Sigmoid colon (tissue), 7 donors: ENCODE measurements around the gene CUZD1. TPM values are rescaled to one million over a fixed set of nuclear protein-coding genes. Genes with fewer than 3 reads are reported as not detected.

ENCODE experiments used
- DNase-seq: peaks from one replicate; pipeline ENCODE4 v3.0.0-alpha.2; 2019
- H3K27ac ChIP-seq, 4 donors: fragments of 200-600 bp; sonication (generic); one replicate each; pipeline ENCODE4 v1.5.1; 2016 to 2019; ENCODE audit warnings: mild to moderate bottlenecking in 1 of 4
- H3K27me3 ChIP-seq, 3 donors: fragments of 200-600 bp; sonication (generic); one replicate each; pipeline ENCODE4 v1.5.1; 2019; ENCODE audit warnings: mild to moderate bottlenecking in 1 of 3
- H3K36me3 ChIP-seq, 4 donors: fragments of 200-600 bp; sonication (generic); one replicate each; pipeline ENCODE4 v1.5.1; 2016 to 2019
- H3K4me1 ChIP-seq, 4 donors: fragments of 200-600 bp; sonication (generic); one replicate each; pipeline ENCODE4 v1.5.1; 2017 to 2019
- H3K4me3 ChIP-seq, 4 donors: fragments of 200-600 bp; sonication (generic); one replicate each; pipeline ENCODE4 v1.5.1; 2017 to 2019; ENCODE audit warnings: mild to moderate bottlenecking in 2 of 4, moderate library complexity in 1 of 4
- H3K9me3 ChIP-seq, 4 donors: fragments of 200-600 bp in 3 of 4; sonication (generic) in 3 of 4; one replicate each; pipeline versions ENCODE4 v1.5.1 to v1.6.1; 2013 to 2019
- CTCF ChIP-seq, 4 experiments: fragments of 450-650 bp in 3 of 4; fragments of 200-600 bp in 1 of 4; IDR thresholded peaks; one replicate each; pipeline ENCODE4 v1.5.1; 2016 to 2019; ENCODE audit warnings: antibody characterized with exemption in 4 of 4, mild to moderate bottlenecking in 3 of 4, moderate library complexity in 2 of 4
- EP300 ChIP-seq, 4 donors: sonication (generic); formaldehyde crosslinking; IDR thresholded peaks; one replicate each; pipeline ENCODE4 v1.6.1; 2017; ENCODE audit warnings: antibody characterized with exemption in 4 of 4
- POLR2A ChIP-seq, 2 donors: fragments of 450-650 bp; IDR thresholded peaks; one replicate each; pipeline ENCODE4 v1.6.1; 2016; ENCODE audit warnings: antibody characterized with exemption in 2 of 2, mild to moderate bottlenecking in 2 of 2, moderate library complexity in 2 of 2
- POLR2AphosphoS5 ChIP-seq, 4 donors: sonication (generic); formaldehyde crosslinking; IDR thresholded peaks; one replicate each; pipeline ENCODE4 v1.6.1; 2017; ENCODE audit warnings: antibody characterized with exemption in 4 of 4
- whole genome bisulfite sequencing, 2 donors: extraction: QIAGEN DNeasy Blood & Tissue Kit; methylation state at CpG; one replicate each; pipeline ENCODE4 v1.1.7; 2013; 5-methylcytosine and 5-hydroxymethylcytosine counted together
- intact Hi-C: fragments of 100-400 bp; cut with DNase I; formaldehyde crosslinking; loops from one replicate; pipeline ENCODE4 v1.15.1; 2023
- polyA plus RNA-seq, 3 donors: library from polyadenylated mRNA; stranded (reverse); fragments of 200-250 nt; gene quantifications; one replicate each; pipeline ENCODE4 v1.2.3, GENCODE V29; 2013
- total RNA-seq, 4 donors: library from RNA; depleted of rRNA; stranded (reverse); fragments of >200 nt; gene quantifications; one replicate each; pipeline ENCODE4 v1.1.0, GENCODE V29; 2016
- donor health status: healthy with polysubstance abuse.
- donor health status: Bipolar disorder and iron deficiency.
- donor health status: healthy.

CUZD1 gene
- total and polyA plus RNA-seq, 7 donors, result 0.36 to 4.2 (median 0.60) TPM; not detected in 3

- Histone ChIP-seq H3K9me3 (peaks cover 0 to 1% (median 0%) of the 10 kb centered on the region in 4 donors), H3K36me3 (no peaks in the 10 kb centered on the region), H3K27ac (no peak overlapping the region), H3K4me3 (no peak overlapping the region), H3K4me1 (no peaks in the 10 kb centered on the region), H3K27me3 (no peaks in the 10 kb centered on the region)
- no peak for DNase-seq
- 74 to 77% methylated on average over 4 of the region's 4 CpGs for whole genome bisulfite sequencing, 2 donors
- intact Hi-C loops, result no loop called here
- TF ChIP-seq EP300 (IDR thresholded peaks at IDR 0.05) (no peak), POLR2AphosphoS5 (IDR thresholded peaks at IDR 0.05) (no peak), POLR2A (IDR thresholded peaks at IDR 0.05) (no peak), CTCF (IDR thresholded peaks at IDR 0.05) (no peak)
These were observed 32.9 kb downstream of the CUZD1 start for GRCh38 chr10:122812751-122813150.

- Histone ChIP-seq H3K36me3 (no peaks in the 10 kb centered on the region), H3K4me1 (no peaks in the 10 kb centered on the region), H3K4me3 (no peak overlapping the region), H3K27ac (no peak overlapping the region), H3K9me3 (no peaks in the 10 kb centered on the region), H3K27me3 (no peaks in the 10 kb centered on the region)
- no peak for TF ChIP-seq CTCF (IDR thresholded peaks at IDR 0.05)
- no peak for TF ChIP-seq EP300 (IDR thresholded peaks at IDR 0.05)
- no peak for TF ChIP-seq POLR2A (IDR thresholded peaks at IDR 0.05)
- TF ChIP-seq POLR2AphosphoS5 (IDR thresholded peaks at IDR 0.05), result no peak
- intact Hi-C loops, result no loop called here
- WGBS, 2 donors, result 90 to 94% methylated on average over 7 of the region's 7 CpGs
- no peak for DNase-seq
These were observed 43.4 kb downstream of the CUZD1 start for GRCh38 chr10:122802282-122802681.

GRCh38 chr10:122798704-122799231 is 46.9 kb downstream of the CUZD1 start:
- no peak overlapping the region for H3K4me3 ChIP-seq
- no peaks in the 10 kb centered on the region for H3K9me3 ChIP-seq
- intact Hi-C loops, result no loop called here
- H3K27ac ChIP-seq, result no peak overlapping the region
- H3K36me3 ChIP-seq, result no peaks in the 10 kb centered on the region
- DNase-seq, result no peak
- WGBS, 2 donors, result 77 to 83% methylated on average over 12 of the region's 12 CpGs
- TF ChIP-seq CTCF (IDR thresholded peaks at IDR 0.05) (no peak), EP300 (IDR thresholded peaks at IDR 0.05) (no peak), POLR2AphosphoS5 (IDR thresholded peaks at IDR 0.05) (no peak), POLR2A (IDR thresholded peaks at IDR 0.05) (no peak)
- H3K27me3 ChIP-seq, result no peaks in the 10 kb centered on the region
- no peaks in the 10 kb centered on the region for H3K4me1 ChIP-seq

- no peak overlapping the region for H3K4me3 ChIP-seq
- no peaks in the 10 kb centered on the region for H3K4me1 ChIP-seq
- no peak for TF ChIP-seq CTCF (IDR thresholded peaks at IDR 0.05)
- no peak for TF ChIP-seq POLR2AphosphoS5 (IDR thresholded peaks at IDR 0.05)
- TF ChIP-seq EP300 (IDR thresholded peaks at IDR 0.05), result no peak
- TF ChIP-seq POLR2A (IDR thresholded peaks at IDR 0.05), result no peak
- no peaks in the 10 kb centered on the region for H3K36me3 ChIP-seq
- WGBS, 2 donors, result 54 to 55% methylated on average over 2 of the region's 2 CpGs
- intact Hi-C loops, result no loop called here
- H3K27ac ChIP-seq, result no peak overlapping the region
- no peak for DNase-seq
- H3K9me3 ChIP-seq, result no peaks in the 10 kb centered on the region
- no peaks in the 10 kb centered on the region for H3K27me3 ChIP-seq
These were observed 48.9 kb downstream of the CUZD1 start for GRCh38 chr10:122796796-122797195.

- Histone ChIP-seq H3K4me1 (no peaks in the 10 kb centered on the region), H3K27ac (no peak overlapping the region), H3K4me3 (no peak overlapping the region), H3K9me3 (no peaks in the 10 kb centered on the region), H3K36me3 (no peaks in the 10 kb centered on the region), H3K27me3 (no peaks in the 10 kb centered on the region)
- intact Hi-C loops, result no loop called here
- no peak for DNase-seq
- 51 to 69% methylated on average over 5 of the region's 5 CpGs for WGBS, 2 donors
- TF ChIP-seq EP300 (IDR thresholded peaks at IDR 0.05), result no peak
- TF ChIP-seq POLR2AphosphoS5 (IDR thresholded peaks at IDR 0.05), result no peak
These were observed 49.7 kb downstream of the CUZD1 start for GRCh38 chr10:122795924-122796323.
